ENCODE measurements around the gene MGAT4C. TPM values are rescaled to one million over a fixed set of nuclear protein-coding genes. Genes with fewer than 3 reads are reported as not detected.
A peak's percentile ranks its signal among the peaks of the same experiment; 100 is the strongest.

The MGAT4C gene
- total and polyA plus RNA-seq, 2 experiments from 2014 or later = 4.5 to 4.7 TPM

DNA sequence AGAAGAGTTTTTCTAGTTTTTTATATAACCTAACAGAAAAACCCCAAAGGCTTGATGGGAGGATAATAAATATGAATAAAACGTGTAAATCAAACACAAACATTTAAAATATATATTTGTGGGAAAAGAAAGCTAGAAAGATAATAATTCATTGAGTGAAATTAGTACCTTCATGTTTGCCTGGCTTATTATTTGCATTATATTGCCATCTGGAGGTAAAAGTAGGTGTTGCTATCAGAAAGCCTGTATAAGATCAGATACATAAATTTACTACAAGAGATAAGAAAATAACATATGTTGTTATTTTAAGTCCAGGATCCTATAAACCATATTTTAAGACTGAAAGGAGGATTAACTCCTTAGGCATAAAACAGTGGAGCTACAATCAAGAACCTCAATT is 304.4 kb downstream of the MGAT4C start:
- Mint-ChIP-seq H3K27me3 (ENCODE audit: insufficient read depth, low read depth, poor library complexity) (peaks cover 2% of the 10 kb centered on the region), H3K9me3 (peaks cover 6% of the 10 kb centered on the region; the same call in 2 of the 3 replicates), H3K4me1 (peaks cover 50% of the 10 kb centered on the region), H3K27ac (no peak overlapping the region), H3K36me3 (ENCODE audit: low read depth) (peaks cover 9% of the 10 kb centered on the region), H3K4me3 (no peak overlapping the region)
- ATAC-seq = no peak
- Histone ChIP-seq H3K4me1 (ENCODE audit: insufficient read depth) (peaks cover 61% of the 10 kb centered on the region), H3K4me3 (no peak overlapping the region), H3K36me3 (ENCODE audit: insufficient read depth) (no peaks in the 10 kb centered on the region), H4K20me1 (replicated peaks; ENCODE audit: insufficient read depth) (no peaks in the 10 kb centered on the region), H3F3A (replicated peaks; ENCODE audit: low read depth) (peaks cover 16% of the 10 kb centered on the region; the same call in 1 of the 2 replicates), H3K4me2 (0 out of 2 replicates have a peak overlapping the region, but pooled peaks have one; percentile 2), H3K27me3 (ENCODE audit: insufficient read depth) (no peaks in the 10 kb centered on the region), H3K9me2 (ENCODE audit: insufficient read depth) (peaks cover 3% of the 10 kb centered on the region), H2AFZ (no peak overlapping the region), H3K27ac (ENCODE audit: low read depth) (no peak overlapping the region), H3K79me2 (replicated peaks; ENCODE audit: insufficient read depth) (no peaks in the 10 kb centered on the region)
- peak; percentile 47 for DNase-seq (ENCODE audit: low spot score)
- TF ChIP-seq, protein P1, sequence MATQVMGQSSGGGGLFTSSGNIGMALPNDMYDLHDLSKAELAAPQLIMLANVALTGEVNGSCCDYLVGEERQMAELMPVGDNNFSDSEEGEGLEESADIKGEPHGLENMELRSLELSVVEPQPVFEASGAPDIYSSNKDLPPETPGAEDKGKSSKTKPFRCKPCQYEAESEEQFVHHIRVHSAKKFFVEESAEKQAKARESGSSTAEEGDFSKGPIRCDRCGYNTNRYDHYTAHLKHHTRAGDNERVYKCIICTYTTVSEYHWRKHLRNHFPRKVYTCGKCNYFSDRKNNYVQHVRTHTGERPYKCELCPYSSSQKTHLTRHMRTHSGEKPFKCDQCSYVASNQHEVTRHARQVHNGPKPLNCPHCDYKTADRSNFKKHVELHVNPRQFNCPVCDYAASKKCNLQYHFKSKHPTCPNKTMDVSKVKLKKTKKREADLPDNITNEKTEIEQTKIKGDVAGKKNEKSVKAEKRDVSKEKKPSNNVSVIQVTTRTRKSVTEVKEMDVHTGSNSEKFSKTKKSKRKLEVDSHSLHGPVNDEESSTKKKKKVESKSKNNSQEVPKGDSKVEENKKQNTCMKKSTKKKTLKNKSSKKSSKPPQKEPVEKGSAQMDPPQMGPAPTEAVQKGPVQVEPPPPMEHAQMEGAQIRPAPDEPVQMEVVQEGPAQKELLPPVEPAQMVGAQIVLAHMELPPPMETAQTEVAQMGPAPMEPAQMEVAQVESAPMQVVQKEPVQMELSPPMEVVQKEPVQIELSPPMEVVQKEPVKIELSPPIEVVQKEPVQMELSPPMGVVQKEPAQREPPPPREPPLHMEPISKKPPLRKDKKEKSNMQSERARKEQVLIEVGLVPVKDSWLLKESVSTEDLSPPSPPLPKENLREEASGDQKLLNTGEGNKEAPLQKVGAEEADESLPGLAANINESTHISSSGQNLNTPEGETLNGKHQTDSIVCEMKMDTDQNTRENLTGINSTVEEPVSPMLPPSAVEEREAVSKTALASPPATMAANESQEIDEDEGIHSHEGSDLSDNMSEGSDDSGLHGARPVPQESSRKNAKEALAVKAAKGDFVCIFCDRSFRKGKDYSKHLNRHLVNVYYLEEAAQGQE (IDR thresholded peaks at IDR 0.05; ENCODE audit: unreplicated experiment) = no peak
- TF ChIP-seq, protein P2, sequence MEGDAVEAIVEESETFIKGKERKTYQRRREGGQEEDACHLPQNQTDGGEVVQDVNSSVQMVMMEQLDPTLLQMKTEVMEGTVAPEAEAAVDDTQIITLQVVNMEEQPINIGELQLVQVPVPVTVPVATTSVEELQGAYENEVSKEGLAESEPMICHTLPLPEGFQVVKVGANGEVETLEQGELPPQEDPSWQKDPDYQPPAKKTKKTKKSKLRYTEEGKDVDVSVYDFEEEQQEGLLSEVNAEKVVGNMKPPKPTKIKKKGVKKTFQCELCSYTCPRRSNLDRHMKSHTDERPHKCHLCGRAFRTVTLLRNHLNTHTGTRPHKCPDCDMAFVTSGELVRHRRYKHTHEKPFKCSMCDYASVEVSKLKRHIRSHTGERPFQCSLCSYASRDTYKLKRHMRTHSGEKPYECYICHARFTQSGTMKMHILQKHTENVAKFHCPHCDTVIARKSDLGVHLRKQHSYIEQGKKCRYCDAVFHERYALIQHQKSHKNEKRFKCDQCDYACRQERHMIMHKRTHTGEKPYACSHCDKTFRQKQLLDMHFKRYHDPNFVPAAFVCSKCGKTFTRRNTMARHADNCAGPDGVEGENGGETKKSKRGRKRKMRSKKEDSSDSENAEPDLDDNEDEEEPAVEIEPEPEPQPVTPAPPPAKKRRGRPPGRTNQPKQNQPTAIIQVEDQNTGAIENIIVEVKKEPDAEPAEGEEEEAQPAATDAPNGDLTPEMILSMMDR (conservative IDR thresholded peaks at IDR 0.05; ENCODE audit: low read depth in 2 of 2) = peak; percentile 63 to 95
- TF ChIP-seq ZNF331 (CRISPR knock-in tag; IDR thresholded peaks at IDR 0.05; ENCODE audit: low read depth) = no peak

DNA sequence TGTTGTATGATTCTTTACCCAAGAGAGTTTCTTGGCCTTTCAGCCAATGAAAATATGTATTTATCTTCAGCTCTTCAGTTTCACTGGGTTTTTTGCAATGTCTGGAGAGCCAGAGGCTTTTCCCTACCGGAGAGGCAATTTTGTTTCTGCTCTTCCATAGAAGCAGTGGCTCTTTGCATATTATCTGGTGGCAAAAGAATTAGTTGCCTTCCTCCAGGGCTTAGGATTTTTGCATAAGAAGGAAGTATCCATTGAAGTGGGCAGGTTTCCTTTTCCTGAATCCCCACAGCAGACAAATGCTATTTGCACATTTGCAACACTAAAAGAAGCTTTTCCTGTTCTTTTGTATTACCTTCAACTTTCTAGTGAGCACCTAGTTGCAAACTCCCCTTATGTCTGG is 306.9 kb downstream of the MGAT4C start:
- ATAC-seq (peak; percentile 92), DNase-seq (ENCODE audit: low spot score) (peak; percentile 83)
- Histone ChIP-seq H3K27ac (ENCODE audit: low read depth) (peak overlapping the region; percentile 98), H4K20me1 (replicated peaks; ENCODE audit: insufficient read depth) (no peaks in the 10 kb centered on the region), H3K9me2 (ENCODE audit: insufficient read depth) (peaks cover 6% of the 10 kb centered on the region), H3K4me2 (peak overlapping the region; percentile 63), H3K36me3 (ENCODE audit: insufficient read depth) (no peaks in the 10 kb centered on the region), H2AFZ (no peak overlapping the region), H3K27me3 (ENCODE audit: insufficient read depth) (no peaks in the 10 kb centered on the region), H3K4me3 (peak overlapping the region; percentile 10; the same call in 1 of the 2 replicates), H3K4me1 (ENCODE audit: insufficient read depth) (peaks cover 72% of the 10 kb centered on the region), H3F3A (replicated peaks; ENCODE audit: low read depth) (peaks cover 16% of the 10 kb centered on the region; the same call in 1 of the 2 replicates), H3K79me2 (replicated peaks; ENCODE audit: insufficient read depth) (no peaks in the 10 kb centered on the region)
- peak overlapping the region; percentile 29; the same call in 2 of the 3 replicates for H3K4me3 Mint-ChIP-seq
- H3K9me3 Mint-ChIP-seq = peaks cover 19% of the 10 kb centered on the region; the same call in 2 of the 3 replicates
- H3K4me1 Mint-ChIP-seq = peaks cover 58% of the 10 kb centered on the region
- H3K36me3 Mint-ChIP-seq (ENCODE audit: low read depth) = peaks cover 26% of the 10 kb centered on the region
- H3K27ac Mint-ChIP-seq = peak overlapping the region; percentile 99
- peaks cover 2% of the 10 kb centered on the region for H3K27me3 Mint-ChIP-seq (ENCODE audit: insufficient read depth, low read depth, poor library complexity)
- TF ChIP-seq POLR2AphosphoS5 (IDR thresholded peaks at IDR 0.05; ENCODE audit: low read depth) = no peak
- no peak for TF ChIP-seq JUNB (IDR thresholded peaks at IDR 0.05; ENCODE audit: unreplicated experiment)
- TF ChIP-seq STAT1 (IDR thresholded peaks at IDR 0.05; ENCODE audit: unreplicated experiment) = no peak
- TF ChIP-seq, protein P2 (conservative IDR thresholded peaks at IDR 0.05; ENCODE audit: low read depth in 2 of 2) = no peak
- no peak for TF ChIP-seq EZH2phosphoT487 (IDR thresholded peaks at IDR 0.05; ENCODE audit: unreplicated experiment)
- no peak for TF ChIP-seq EZH2 (IDR thresholded peaks at IDR 0.05; ENCODE audit: low read depth, unreplicated experiment)
- TF ChIP-seq NANOG (IDR thresholded peaks at IDR 0.05; ENCODE audit: borderline replicate concordance) = peak; percentile 94
- TF ChIP-seq, protein P1 (IDR thresholded peaks at IDR 0.05; ENCODE audit: unreplicated experiment) = no peak
- TF ChIP-seq ZNF331 (CRISPR knock-in tag; IDR thresholded peaks at IDR 0.05; ENCODE audit: low read depth) = no peak
- TF ChIP-seq CREB1 (CRISPR knock-in tag; IDR thresholded peaks at IDR 0.05; ENCODE audit: low read depth) = no peak
- TF ChIP-seq, protein P3, sequence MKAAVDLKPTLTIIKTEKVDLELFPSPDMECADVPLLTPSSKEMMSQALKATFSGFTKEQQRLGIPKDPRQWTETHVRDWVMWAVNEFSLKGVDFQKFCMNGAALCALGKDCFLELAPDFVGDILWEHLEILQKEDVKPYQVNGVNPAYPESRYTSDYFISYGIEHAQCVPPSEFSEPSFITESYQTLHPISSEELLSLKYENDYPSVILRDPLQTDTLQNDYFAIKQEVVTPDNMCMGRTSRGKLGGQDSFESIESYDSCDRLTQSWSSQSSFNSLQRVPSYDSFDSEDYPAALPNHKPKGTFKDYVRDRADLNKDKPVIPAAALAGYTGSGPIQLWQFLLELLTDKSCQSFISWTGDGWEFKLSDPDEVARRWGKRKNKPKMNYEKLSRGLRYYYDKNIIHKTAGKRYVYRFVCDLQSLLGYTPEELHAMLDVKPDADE (IDR thresholded peaks at IDR 0.05) = peak; percentile 87

All from GM23338 (cell line).